ENCODE measurements around the gene GPR183. TPM values are rescaled to one million over a fixed set of nuclear protein-coding genes. Genes with fewer than 3 reads are reported as not detected.

The GPR183 gene
- total and polyA plus RNA-seq, 2 of the 8 experiments (the other 6 are each of a cell fraction or from before 2014, with no cell fraction given), result not detected

DNA sequence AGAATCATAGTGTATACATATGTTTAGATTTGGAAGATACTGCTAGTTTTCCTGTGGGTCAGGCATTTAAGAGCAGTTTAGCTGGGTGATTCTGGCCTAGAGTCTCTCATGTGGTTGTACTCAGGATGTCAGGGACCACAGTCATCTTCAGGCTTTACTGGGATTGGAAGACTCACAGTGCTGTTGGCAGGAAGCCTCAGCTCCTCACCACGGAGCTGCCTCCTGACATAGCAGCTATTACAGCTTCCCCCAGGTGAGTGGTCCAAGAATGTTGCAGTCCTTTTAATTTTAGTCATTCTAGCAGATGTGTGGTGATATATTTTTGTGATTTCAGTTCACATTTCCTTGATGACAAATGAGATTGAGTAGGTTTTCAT is 32.1 kb downstream of the GPR183 start:
- H2BK12ac ChIP-seq (ENCODE audit: low read depth, low read length), result no peak overlapping the region
- no peak overlapping the region for H3K27ac ChIP-seq (ENCODE audit: low read depth, low read length)
- H4K20me1 ChIP-seq (replicated peaks in 1 of 2; ENCODE audit: control insufficient read depth in 1 of 2, insufficient read depth in 2 of 2, low read length in 2 of 2), result peaks cover 4 to 6% of the 10 kb centered on the region in 2 experiments
- H3K4me1 ChIP-seq (replicated peaks in 1 of 4; ENCODE audit: control insufficient read depth in 3 of 4, insufficient read depth in 4 of 4, low read length in 3 of 4), result peaks cover 0 to 10% (median 4%) of the 10 kb centered on the region in 4 experiments; a peak in 5 of 7 replicates
- H2BK5ac ChIP-seq (ENCODE audit: low read depth, low read length), result no peak overlapping the region
- TF ChIP-seq SP4 (IDR thresholded peaks at IDR 0.05; ENCODE audit: low read length) (no peak), SIX5 (IDR thresholded peaks at IDR 0.05; ENCODE audit: low read depth, low read length) (no peak), CREB1 (IDR thresholded peaks at IDR 0.05) (no peak)
- CTCF ChIA-PET (ENCODE audit: partially characterized antibody), result interaction anchor here (0.7 to 2.6 kb wide), 11 partner anchors 9 to 179 kb away, joined by 3 to 24 read pairs (median 5); partner anchors contain the start of genes GPR183 and UBAC2
- 87% methylated on average over 1 of the region's 1 CpG; no CpG with 5 or more reads in 1 of the 2 experiments for WGBS, 2 experiments (ENCODE audit: extremely low coverage in 1 of 2, insufficient coverage in 1 of 2, insufficient read length in 1 of 2, insufficient replicate concordance in 2 of 2, low coverage in 1 of 2, low lambda C conversion rate in 2 of 2, missing lambda C conversion rate in 1 of 2)
- H2BK20ac ChIP-seq (ENCODE audit: low read length), result no peak overlapping the region
- no peak overlapping the region for H3K4ac ChIP-seq (replicated peaks; ENCODE audit: insufficient read length, low read depth, low read length)
- H2AK5ac ChIP-seq (ENCODE audit: low read depth, low read length), result no peak overlapping the region
- H2AFZ ChIP-seq (ENCODE audit: low read length), result no peak overlapping the region
- no peaks in the 10 kb centered on the region for H3K27me3 ChIP-seq (replicated peaks in 1 of 4; ENCODE audit: control insufficient read depth in 3 of 4, extremely low read depth in 1 of 4, insufficient read depth in 3 of 4, low read length in 3 of 4)
- no peaks in the 10 kb centered on the region for H3K9me3 ChIP-seq (ENCODE audit: insufficient read depth in 2 of 2, low read depth in 1 of 2, low read length in 1 of 2)
- H3K36me3 ChIP-seq (ENCODE audit: control insufficient read depth in 2 of 4, insufficient read depth in 4 of 4, low read length in 3 of 4), result no peaks in the 10 kb centered on the region; a peak in 1 of 8 replicates
- H3K79me2 ChIP-seq (ENCODE audit: control insufficient read depth in 1 of 2, insufficient read depth in 2 of 2, low read length in 2 of 2), result no peaks in the 10 kb centered on the region
- H3K23ac ChIP-seq (ENCODE audit: insufficient read length), result no peak overlapping the region
- peaks cover 2% of the 10 kb centered on the region; the same call in 1 of the 2 replicates for H3K79me1 ChIP-seq (ENCODE audit: low read depth, low read length)
- H3K23me2 ChIP-seq (ENCODE audit: low read depth, low read length), result no peaks in the 10 kb centered on the region
- no peak overlapping the region for H2BK15ac ChIP-seq (ENCODE audit: low read length)
- no peak for FAIRE-seq
- H3K18ac ChIP-seq (ENCODE audit: extremely low read depth, low read length), result no peak overlapping the region
- no peak overlapping the region for H4K5ac ChIP-seq (ENCODE audit: insufficient read length, low read depth, low read length)
- H4K91ac ChIP-seq (replicated peaks; ENCODE audit: insufficient read length, low read length), result no peak overlapping the region
- H4K8ac ChIP-seq (ENCODE audit: extremely low read depth, insufficient read depth, low read length), result no peak overlapping the region
- H3K56ac ChIP-seq (replicated peaks; ENCODE audit: insufficient read length, low read depth, low read length), result no peak overlapping the region
- H3K4me3 ChIP-seq (ENCODE audit: extremely low read depth in 1 of 4, insufficient read depth in 2 of 4, low read depth in 3 of 4, low read length in 4 of 4), result no peak overlapping the region
- no peak overlapping the region for H3K14ac ChIP-seq (ENCODE audit: insufficient read length)
- H3K9ac ChIP-seq (replicated peaks in 1 of 4; ENCODE audit: extremely low read depth in 1 of 4, low read depth in 3 of 4, low read length in 3 of 4), result no peak overlapping the region
- H3K4me2 ChIP-seq (ENCODE audit: insufficient read depth in 1 of 2, low read depth in 2 of 2, low read length in 2 of 2), result no peak overlapping the region
- DNase-seq (ENCODE audit: low read depth in 1 of 2, low spot score in 2 of 2), result no peak
- H2BK120ac ChIP-seq (replicated peaks; ENCODE audit: low read depth, low read length), result no peak overlapping the region
- POLR2A ChIA-PET (ENCODE audit: partially characterized antibody), result no interaction called here
